Activated naive CD4-positive, alpha-beta T cell (primary cell): Measurements from ENCODE around the gene MACROH2A1.

Experiments used
- DNase-seq, 4 experiments: peaks; one replicate each; lab custom pipeline; 2025; lab: John Stamatoyannopoulos, UW

The MACROH2A1 gene

DNA sequence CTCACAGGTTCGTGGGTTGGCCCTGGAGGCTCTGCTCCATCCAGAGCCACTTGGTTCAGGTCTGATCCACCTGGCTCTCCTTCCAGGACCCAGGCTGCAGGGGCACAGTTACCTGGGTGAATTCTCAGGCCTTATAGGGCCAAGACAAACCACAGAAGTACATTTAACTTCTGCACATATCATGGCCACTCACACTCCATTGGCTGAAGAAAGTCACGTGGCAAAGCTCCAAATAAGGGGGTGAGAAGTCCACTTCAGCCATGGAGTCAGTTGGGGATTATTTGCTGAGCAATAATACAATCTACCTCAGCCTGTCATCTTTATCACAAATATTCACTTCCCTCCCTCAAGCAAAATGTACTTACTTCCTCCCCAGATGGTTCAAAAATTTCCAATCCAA is 83.6 kb downstream of the MACROH2A1 start:
- no peak for DNase-seq

DNA sequence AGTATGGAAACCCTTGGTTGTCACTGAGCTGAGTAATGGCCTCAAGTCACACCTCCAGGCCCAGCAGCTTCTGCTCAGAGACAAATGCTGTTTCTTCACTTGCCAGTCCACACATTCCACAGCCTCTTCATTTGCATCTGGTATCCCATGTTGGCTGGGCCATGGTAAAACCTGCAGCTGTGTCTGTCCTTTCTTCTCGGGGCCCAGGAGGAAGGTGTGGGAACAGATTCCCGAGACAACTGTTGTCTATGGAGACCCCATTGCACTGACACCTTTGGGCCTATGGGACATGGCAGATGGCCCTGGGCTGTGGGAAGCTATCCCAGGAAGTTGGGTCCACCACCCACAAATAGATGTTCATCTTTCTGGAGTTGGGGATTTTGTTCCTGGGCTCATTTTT is 85.1 kb downstream of the MACROH2A1 start:
- DNase-seq: no peak

GRCh38 chr5:135313405-135313804 is 85.6 kb downstream of the MACROH2A1 start:
- DNase-seq: no peak

DNA sequence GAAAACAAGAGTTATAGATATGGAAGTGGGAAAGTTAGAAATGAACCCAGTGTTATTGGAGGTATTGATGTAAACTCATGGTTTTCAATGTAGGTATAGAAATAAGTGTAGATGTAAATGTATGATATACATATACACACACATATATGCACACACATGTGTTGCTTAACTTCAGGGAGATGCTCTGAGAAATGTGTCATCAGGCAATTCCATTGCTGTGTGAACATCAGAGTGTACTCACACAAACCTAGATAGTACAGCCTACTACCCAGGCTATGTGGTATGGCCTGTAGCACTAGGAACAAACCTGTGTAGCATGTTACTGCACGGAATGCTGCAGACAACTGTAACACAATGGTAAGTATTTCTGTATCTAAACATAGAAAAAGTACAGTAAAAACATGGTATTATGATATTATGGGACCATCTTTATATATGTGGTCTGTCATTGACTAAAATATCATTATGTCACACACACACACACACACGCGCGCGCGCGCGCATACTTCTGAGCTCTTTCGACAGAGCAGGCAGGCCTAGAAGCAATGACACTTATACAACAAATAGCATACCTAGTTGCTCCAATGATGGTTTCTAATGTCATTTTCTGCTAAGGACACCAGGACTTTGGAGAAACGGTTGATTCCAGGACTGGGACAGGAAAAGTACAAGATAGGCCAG is 86.6 kb downstream of the MACROH2A1 start:
- DNase-seq: no peak

DNA sequence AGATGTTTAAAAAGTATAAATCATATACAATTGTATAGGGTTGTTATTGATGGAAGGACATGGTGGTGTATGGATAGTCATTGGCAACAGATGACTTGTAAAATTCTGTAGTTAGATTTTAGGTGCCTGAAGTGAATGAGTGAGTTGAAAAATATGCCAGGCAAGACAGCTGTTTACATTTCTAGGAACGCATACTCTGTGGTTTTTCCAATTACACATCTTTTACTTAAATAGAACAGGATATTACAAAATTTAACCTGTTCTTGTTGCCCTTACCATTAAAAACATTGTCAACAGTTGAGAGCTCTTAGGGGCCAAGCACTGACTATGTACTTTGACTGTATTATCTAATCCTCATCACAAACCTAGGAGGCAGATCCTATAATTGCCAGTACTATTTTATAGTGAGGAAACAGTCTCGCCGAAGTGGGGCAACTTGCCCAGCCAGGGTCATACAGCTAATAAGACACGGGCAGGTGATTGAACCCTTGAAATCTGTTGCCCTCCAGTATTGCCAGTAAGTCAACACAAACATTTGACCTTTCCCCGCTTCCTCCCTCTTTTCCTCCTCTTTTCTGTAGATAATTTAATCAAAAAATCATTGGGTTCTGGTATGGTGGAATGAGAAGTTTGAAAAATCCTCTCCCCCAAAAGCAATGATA is 88.6 kb downstream of the MACROH2A1 start:
- DNase-seq: no peak

DNA sequence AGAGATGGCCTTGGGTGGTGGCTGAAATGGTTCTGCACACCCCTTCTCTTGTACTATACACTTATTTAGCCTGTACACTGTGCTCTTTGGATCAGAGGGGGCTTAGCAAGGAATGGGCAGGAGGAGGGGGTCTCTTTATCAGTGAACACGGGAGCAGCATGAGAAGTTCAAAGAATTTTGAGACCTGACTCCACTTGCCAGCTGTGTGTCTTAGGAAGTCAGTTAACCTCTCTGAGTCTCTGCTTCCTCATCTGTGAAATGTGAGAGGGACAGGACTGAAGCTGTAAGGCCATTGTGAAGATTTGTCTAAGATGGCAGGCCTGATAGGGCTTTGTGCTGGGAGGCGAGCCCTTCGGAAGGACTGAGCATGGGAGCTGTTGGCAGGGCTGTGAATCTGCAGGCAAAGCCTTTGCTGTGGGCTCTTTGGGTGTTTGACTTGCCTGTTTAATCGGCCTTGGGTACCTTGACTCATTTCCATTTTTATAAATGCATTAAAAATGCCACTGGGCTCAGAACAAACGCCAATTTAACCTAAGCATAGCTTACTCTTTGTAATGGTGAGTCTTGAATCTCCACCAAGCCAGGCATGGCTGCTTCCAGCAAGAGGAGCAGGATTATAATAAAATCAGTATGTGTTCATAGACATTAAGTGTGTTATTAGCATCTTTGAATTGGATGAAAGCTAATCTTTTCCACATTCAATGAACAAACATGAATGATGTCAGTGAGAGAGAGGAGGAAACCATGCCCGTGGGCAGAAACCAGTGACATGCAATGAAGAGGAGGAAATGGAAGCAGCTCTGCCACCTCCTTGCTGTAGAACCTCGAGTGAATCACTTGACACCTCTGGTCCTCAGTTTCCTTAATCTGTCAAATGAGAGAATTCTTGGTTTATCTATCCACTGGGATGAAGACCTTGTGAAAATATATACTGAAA is 89.4 kb downstream of the MACROH2A1 start:
- DNase-seq: no peak

DNA sequence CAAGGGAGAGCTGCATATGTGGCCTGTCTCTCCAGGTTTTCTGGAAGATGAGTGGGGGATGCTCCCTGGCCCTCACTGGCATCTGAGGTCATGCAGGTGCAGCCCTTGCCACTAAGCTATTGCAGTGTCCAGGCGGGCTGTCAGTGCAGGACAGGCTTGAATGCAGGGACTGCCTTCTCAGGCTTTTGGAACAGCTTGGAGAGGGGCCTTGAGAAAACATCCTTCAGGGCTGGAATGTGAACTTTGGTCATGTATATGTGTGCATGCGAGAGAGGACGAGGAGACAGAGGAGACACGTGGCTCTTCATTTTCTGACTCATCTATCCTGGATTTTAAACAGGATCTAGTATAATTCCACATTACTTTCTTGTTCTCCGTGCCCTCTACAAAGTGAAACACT is 90.3 kb downstream of the MACROH2A1 start:
- DNase-seq: no peak

- DNase-seq: no peak
Measured at GRCh38 chr5:135308245-135308644, 90.8 kb downstream of the MACROH2A1 start.

DNA sequence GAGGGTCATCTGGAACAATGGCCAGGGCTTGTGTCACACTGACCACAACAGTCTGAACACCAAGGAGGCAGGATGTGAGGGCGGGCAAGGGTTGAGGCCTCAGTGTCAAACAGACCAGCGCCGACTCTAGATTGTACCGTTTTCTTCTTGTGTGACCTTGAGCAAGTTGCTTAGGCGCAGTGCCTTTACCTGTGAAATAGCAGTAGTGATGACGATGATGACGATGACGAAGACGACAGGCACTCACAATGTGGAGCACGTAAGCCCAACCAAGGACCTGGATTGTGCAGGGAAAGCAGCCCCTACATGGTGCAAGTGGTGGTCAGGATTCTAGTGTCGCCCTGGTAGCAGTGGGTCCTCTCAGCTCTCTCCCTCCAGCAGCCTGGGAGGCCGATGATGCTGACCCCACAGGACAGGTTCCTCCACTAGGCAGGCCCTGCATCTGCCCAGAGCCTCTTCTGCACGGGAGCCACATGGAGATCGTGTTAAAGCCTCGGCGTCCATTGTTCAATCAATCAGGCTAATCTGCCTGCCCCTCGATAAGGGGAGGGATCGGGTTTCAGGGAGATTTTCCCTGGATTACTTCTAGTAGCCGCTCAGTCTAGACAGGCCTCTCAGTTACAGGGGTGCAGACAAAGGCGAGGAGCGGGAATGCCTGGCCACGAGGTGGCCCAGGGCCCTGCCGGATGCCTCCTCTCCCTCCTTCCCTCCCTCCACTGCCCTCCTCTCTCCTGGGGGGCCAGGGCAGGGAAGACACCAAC is 91.7 kb downstream of the MACROH2A1 start:
- DNase-seq: no peak

DNA sequence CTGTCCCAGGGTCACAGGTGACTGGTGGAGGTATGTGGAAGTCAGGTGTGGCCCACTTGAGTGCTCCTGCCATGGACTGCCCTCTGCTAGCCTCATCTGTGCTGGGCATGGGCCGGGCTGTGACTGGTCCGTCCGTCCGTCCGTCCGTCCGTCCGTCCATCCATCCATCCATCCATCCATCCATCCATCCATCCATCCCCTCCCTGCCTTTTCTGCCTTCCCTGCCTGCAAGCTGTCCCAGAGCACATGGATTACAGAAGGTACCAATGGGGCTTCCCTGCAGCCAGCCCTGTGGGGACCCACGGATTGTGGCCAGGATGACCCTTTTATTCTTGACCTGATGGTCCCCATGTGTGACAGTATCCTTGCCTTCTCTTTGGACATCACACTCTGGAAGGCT is 92.5 kb downstream of the MACROH2A1 start:
- DNase-seq: no peak

- DNase-seq: no peak
Measured at GRCh38 chr5:135304352-135305221, 94.4 kb downstream of the MACROH2A1 start.

- no peak for DNase-seq
Measured at GRCh38 chr5:135303582-135304173, 95.4 kb downstream of the MACROH2A1 start.

DNA sequence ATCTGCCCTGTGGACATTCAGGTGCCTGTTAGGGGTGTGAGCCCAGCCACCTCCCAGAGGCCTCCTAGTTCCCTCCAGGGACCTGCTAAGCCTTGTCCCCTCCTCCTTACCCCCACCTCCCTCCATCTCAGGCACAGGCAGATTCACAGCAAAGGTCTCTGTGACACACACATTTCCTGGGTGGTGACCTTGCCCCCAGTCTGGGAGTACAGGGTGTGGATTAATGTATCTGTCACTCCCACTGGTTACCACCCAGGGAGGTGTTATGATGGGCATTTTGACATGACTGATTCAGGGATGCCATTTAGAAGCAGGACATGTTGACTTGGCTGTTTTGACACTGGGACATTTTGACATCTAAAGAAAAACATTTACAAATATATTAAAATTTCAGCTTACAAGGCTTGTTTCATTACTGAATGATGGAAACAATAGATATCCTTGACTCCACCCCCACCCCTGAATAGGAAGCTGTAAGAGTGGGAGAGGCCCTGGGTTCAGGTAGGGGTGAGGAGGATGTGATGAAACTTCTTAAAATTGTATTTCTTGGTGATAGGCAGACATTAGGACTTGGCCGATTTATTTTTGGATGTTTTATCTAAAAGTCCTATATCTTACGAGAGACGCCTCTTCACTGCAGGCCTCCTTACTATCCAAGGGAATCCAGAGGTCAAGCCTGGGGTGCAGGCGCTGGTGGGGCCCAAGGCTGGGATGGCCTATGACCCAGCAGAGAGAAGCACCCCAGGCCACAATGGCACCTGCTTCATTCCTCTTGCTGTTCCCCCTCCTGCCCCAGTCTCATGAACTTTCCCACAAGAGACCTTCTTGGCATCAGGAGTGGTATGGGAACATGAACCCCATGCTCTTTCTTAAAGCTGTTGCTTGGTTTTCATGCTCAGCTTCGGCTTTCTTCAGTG is 101.9 kb downstream of the MACROH2A1 start:
- no peak for DNase-seq

- no peak for DNase-seq
Measured at GRCh38 chr5:135295852-135296251, 103.2 kb downstream of the MACROH2A1 start.

DNA sequence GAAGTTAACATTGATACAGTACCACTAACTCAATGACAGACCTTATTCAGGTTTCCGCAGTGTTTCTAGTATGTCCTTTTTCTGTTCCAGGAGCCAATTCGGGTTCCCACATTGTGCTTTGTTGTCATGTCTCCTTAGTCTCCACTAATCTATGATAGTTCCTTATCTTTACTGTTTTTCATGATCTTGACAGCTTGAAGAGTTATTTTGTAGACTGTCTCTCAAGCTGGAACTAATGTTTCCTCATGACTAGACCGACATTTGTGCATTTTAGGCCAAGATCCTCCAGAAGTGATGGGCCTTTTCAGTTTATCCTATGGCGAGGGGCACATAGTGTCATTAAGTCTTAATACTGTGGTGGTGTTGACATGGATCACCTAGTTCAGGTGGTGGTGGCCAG is 104.2 kb downstream of the MACROH2A1 start:
- DNase-seq: no peak

- DNase-seq: no peak
Measured at GRCh38 chr5:135289651-135290050, 109.4 kb downstream of the MACROH2A1 start.

- DNase-seq: no peak
Measured at GRCh38 chr5:135287551-135287950, 111.5 kb downstream of the MACROH2A1 start.
